ENCODE data around the gene CHST11.

- TF ChIP-seq POLR2AphosphoS5 (IDR thresholded peaks at IDR 0.05) (no peak), POLR2A (IDR thresholded peaks at IDR 0.05) (no peak), CTCF (IDR thresholded peaks at IDR 0.05 in 8 of 11, conservative IDR thresholded peaks at IDR 0.05 in 3 of 11) (no peak)
These were observed 198.2 kb downstream of the CHST11 start for GRCh38 chr12:104654665-104655609.

Measured in spleen (tissue), 7 donors.